ENCODE measurements around the gene MYH9. TPM values are rescaled to one million over a fixed set of nuclear protein-coding genes. Genes with fewer than 3 reads are reported as not detected.

Gene MYH9
- total and polyA plus RNA-seq, 2 donors (not counting 1 experiment from before 2014, with no cell fraction given): 108 to 554 TPM

DNA sequence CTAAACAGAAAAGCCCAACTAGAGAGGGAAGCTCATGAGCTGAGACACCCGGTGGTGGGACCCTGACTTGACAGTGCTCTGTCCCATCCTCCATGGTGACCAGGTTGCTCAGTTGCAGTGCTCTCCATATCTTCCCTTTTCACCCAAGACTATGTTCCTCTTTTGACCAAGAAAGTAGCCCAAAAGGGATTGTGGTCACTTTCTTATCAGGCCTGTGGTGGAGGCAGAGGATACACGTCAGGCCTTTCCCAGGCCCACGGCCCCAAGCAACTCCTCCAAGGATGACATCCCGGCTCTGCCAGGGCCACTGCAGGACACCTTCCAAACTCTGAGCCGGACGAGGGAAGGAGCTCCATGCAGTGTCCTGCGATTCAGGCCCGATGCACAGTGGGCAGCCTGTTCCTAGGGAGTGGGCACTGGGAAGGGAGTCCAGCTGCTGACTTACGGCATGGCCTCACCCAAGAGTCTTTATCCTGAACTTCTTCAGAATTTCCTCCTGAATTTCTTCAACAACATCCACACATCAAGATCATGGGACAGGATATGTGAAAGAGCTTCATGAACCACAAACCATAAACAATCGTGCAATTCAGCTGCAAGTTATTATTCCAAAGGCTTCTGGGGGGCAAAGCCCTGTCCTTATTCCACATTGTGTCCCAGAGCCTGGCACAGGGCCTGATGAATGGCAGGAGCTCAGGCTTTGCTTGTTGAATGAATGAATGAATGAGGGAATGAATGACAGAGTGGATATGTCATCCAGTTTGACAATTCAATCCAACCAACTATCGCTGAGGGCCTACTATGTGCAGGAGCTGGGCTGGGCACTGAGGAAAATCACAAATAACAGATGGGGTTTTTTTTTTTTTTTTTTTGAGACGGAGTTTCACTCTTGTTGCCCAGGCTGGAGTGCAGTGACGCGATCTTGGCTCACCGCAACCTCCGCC is 36.0 kb upstream of the MYH9 start:
- H4K20me1 ChIP-seq (ENCODE audit: control insufficient read depth, insufficient read depth, low read length, poor library complexity, severe bottlenecking): no peaks in the 10 kb centered on the region
- H3K36me3 ChIP-seq (replicated peaks in 1 of 2; ENCODE audit: control extremely low read depth in 1 of 2, control insufficient read depth in 1 of 2, extremely low read depth in 1 of 2, insufficient read depth in 2 of 2, low read length in 1 of 2): no peaks in the 10 kb centered on the region
- 83% methylated on average over 9 of the region's 16 CpGs for WGBS (ENCODE audit: insufficient coverage)
- peak overlapping the region; percentile 65 for H3K27ac Mint-ChIP-seq
- ChIA-PET POLR2A (interaction anchor here (0.7 to 1.2 kb wide), 2 partner anchors 13 to 44 kb away, joined by 4 to 5 read pairs; no protein-coding TSS in a partner anchor), CTCF (interaction anchor here (0.9 to 1.5 kb wide), 2 partner anchors 63 to 122 kb away, joined by 3 to 5 read pairs; no protein-coding TSS in a partner anchor)
- H3K27me3 ChIP-seq (replicated peaks in 1 of 4; ENCODE audit: control extremely low read depth in 1 of 4, control insufficient read depth in 3 of 4, insufficient read depth in 4 of 4, low read length in 3 of 4): no peaks in the 10 kb centered on the region
- H3K9me3 Mint-ChIP-seq (ENCODE audit: insufficient read depth): no peaks in the 10 kb centered on the region
- H3K4me3 ChIP-seq (ENCODE audit: control extremely low read depth in 1 of 5, extremely low read depth in 1 of 5, insufficient read depth in 1 of 5, low read depth in 2 of 5, low read length in 4 of 5): no peak overlapping the region
- DNase-seq: no peak
- no peaks in the 10 kb centered on the region for H3K27me3 Mint-ChIP-seq
- no peaks in the 10 kb centered on the region for H3K9me3 ChIP-seq (ENCODE audit: control extremely low read depth in 1 of 3, control insufficient read depth in 2 of 3, insufficient read depth in 1 of 3, low read length in 2 of 3)
- H3K4me2 ChIP-seq (replicated peaks; ENCODE audit: low read depth, low read length, poor library complexity, severe bottlenecking): no peak overlapping the region
- TF ChIP-seq, protein P1, sequence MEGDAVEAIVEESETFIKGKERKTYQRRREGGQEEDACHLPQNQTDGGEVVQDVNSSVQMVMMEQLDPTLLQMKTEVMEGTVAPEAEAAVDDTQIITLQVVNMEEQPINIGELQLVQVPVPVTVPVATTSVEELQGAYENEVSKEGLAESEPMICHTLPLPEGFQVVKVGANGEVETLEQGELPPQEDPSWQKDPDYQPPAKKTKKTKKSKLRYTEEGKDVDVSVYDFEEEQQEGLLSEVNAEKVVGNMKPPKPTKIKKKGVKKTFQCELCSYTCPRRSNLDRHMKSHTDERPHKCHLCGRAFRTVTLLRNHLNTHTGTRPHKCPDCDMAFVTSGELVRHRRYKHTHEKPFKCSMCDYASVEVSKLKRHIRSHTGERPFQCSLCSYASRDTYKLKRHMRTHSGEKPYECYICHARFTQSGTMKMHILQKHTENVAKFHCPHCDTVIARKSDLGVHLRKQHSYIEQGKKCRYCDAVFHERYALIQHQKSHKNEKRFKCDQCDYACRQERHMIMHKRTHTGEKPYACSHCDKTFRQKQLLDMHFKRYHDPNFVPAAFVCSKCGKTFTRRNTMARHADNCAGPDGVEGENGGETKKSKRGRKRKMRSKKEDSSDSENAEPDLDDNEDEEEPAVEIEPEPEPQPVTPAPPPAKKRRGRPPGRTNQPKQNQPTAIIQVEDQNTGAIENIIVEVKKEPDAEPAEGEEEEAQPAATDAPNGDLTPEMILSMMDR (IDR thresholded peaks at IDR 0.05): no peak
- TF ChIP-seq EZH2 (IDR thresholded peaks at IDR 0.05; ENCODE audit: borderline replicate concordance, insufficient read depth, low read depth, low read length, poor library complexity, severe bottlenecking): no peak
- H3K27ac ChIP-seq (ENCODE audit: low read length in 2 of 2): no peak overlapping the region
- no peak overlapping the region for H2AFZ ChIP-seq (ENCODE audit: insufficient read depth, low read depth, low read length, poor library complexity, severe bottlenecking)
- H3K79me2 ChIP-seq (ENCODE audit: control insufficient read depth, insufficient read depth, low read length): no peaks in the 10 kb centered on the region
- H3K9ac ChIP-seq (ENCODE audit: low read length): no peak overlapping the region
- H3K4me1 ChIP-seq (ENCODE audit: control insufficient read depth in 2 of 2, insufficient read depth in 2 of 2, low read length in 2 of 2): peaks cover 19 to 40% of the 10 kb centered on the region in 2 donors
- H3K4me1 Mint-ChIP-seq: peaks cover 39% of the 10 kb centered on the region
- ATAC-seq (ENCODE audit: low read depth): no peak
- intact Hi-C loops (cut with micrococcal nuclease): no loop called here
- no peak overlapping the region for H3K4me3 Mint-ChIP-seq
